ENCODE results near the gene NDUFA12. TPM values are rescaled to one million over a fixed set of nuclear protein-coding genes. Genes with fewer than 3 reads are reported as not detected.
A peak's percentile ranks its signal among the peaks of the same experiment; 100 is the strongest.

NDUFA12 gene
- total RNA-seq, 2 experiments from 2014 or later, result 150 to 156 TPM

- ChIA-PET CTCF (interaction anchor here (0.6 kb wide), 1 partner anchor 109 kb away, joined by 4 read pairs; no protein-coding TSS in a partner anchor), POLR2A (no interaction called here)
- Mint-ChIP-seq H3K27me3 (peaks cover 6% of the 10 kb centered on the region), H3K9me3 (no peaks in the 10 kb centered on the region), H3K27ac (no peak overlapping the region), H3K4me1 (ENCODE audit: low read depth) (no peaks in the 10 kb centered on the region), H3K36me3 (no peaks in the 10 kb centered on the region), H3K4me3 (no peak overlapping the region)
- DNase-seq, result no peak
- intact Hi-C loops (cut with micrococcal nuclease), result no loop called here
Observed at GRCh38 chr12:94954948-94955592, 48.4 kb downstream of the NDUFA12 start.

- Mint-ChIP-seq H3K36me3 (no peaks in the 10 kb centered on the region), H3K4me1 (ENCODE audit: low read depth) (no peaks in the 10 kb centered on the region), H3K4me3 (no peak overlapping the region), H3K27ac (no peak overlapping the region), H3K27me3 (peaks cover 6% of the 10 kb centered on the region), H3K9me3 (no peaks in the 10 kb centered on the region)
- intact Hi-C loops (cut with micrococcal nuclease), result no loop called here
- POLR2A ChIA-PET, result no interaction called here
- CTCF ChIA-PET, result no interaction called here
- DNase-seq, result no peak
Observed at GRCh38 chr12:94954029-94954685, 49.3 kb downstream of the NDUFA12 start.

- no peak for DNase-seq
- Mint-ChIP-seq H3K27ac (no peak overlapping the region), H3K9me3 (no peaks in the 10 kb centered on the region), H3K4me1 (ENCODE audit: low read depth) (no peaks in the 10 kb centered on the region), H3K4me3 (no peak overlapping the region), H3K27me3 (peaks cover 6% of the 10 kb centered on the region), H3K36me3 (no peaks in the 10 kb centered on the region)
- intact Hi-C loops (cut with micrococcal nuclease), result no loop called here
- ChIA-PET CTCF (no interaction called here), POLR2A (no interaction called here)
Observed at GRCh38 chr12:94952325-94952724, 51.2 kb downstream of the NDUFA12 start.

GRCh38 chr12:94951071-94951934, 52.2 kb downstream of the NDUFA12 start:
- no peak overlapping the region for H3K4me3 Mint-ChIP-seq
- no peaks in the 10 kb centered on the region for H3K9me3 Mint-ChIP-seq
- CTCF ChIA-PET, result no interaction called here
- intact Hi-C loops (cut with micrococcal nuclease), result no loop called here
- POLR2A ChIA-PET, result no interaction called here
- H3K4me1 Mint-ChIP-seq (ENCODE audit: low read depth), result no peaks in the 10 kb centered on the region
- no peak overlapping the region for H3K27ac Mint-ChIP-seq
- no peak for DNase-seq
- peaks cover 8% of the 10 kb centered on the region for H3K27me3 Mint-ChIP-seq
- H3K36me3 Mint-ChIP-seq, result no peaks in the 10 kb centered on the region

GRCh38 chr12:94948232-94948810, 55.2 kb downstream of the NDUFA12 start:
- DNase-seq, result no peak
- ChIA-PET POLR2A (no interaction called here), CTCF (no interaction called here)
- peaks cover 2% of the 10 kb centered on the region for H3K9me3 Mint-ChIP-seq
- peaks cover 2% of the 10 kb centered on the region for H3K36me3 Mint-ChIP-seq
- intact Hi-C loops (cut with micrococcal nuclease), result no loop called here
- peaks cover 9% of the 10 kb centered on the region for H3K27me3 Mint-ChIP-seq
- H3K4me1 Mint-ChIP-seq (ENCODE audit: low read depth), result peaks cover 13% of the 10 kb centered on the region
- no peak overlapping the region for H3K27ac Mint-ChIP-seq
- no peak overlapping the region for H3K4me3 Mint-ChIP-seq

GRCh38 chr12:94942663-94943062, 60.8 kb downstream of the NDUFA12 start:
- Mint-ChIP-seq H3K27ac (peak overlapping the region; percentile 63), H3K9me3 (peaks cover 2% of the 10 kb centered on the region), H3K27me3 (peaks cover 4% of the 10 kb centered on the region), H3K4me3 (no peak overlapping the region), H3K36me3 (peaks cover 2% of the 10 kb centered on the region), H3K4me1 (ENCODE audit: low read depth) (peaks cover 39% of the 10 kb centered on the region)
- POLR2A ChIA-PET, result no interaction called here
- DNase-seq, result peak; percentile 43
- intact Hi-C loops (cut with micrococcal nuclease), result loop anchor here (5.0 kb wide), 2 partner anchors 130 to 300 kb away; partner anchors contain the start of gene NR2C1
- CTCF ChIA-PET, result interaction anchor here (0.6 kb wide), 1 partner anchor 57 kb away, joined by 3 read pairs; no protein-coding TSS in a partner anchor

GRCh38 chr12:94941440-94941862, 62.0 kb downstream of the NDUFA12 start:
- CTCF ChIA-PET, result no interaction called here

GRCh38 chr12:94940771-94941170, 62.7 kb downstream of the NDUFA12 start:
- H3K9me3 Mint-ChIP-seq, result peaks cover 2% of the 10 kb centered on the region
- H3K4me3 Mint-ChIP-seq, result no peak overlapping the region
- DNase-seq, result no peak
- intact Hi-C loops (cut with micrococcal nuclease), result loop anchor here (1.0 to 5.0 kb wide), 4 partner anchors 62 to 298 kb away; partner anchors contain the start of genes NDUFA12 and NR2C1
- no peaks in the 10 kb centered on the region for H3K27me3 Mint-ChIP-seq
- H3K4me1 Mint-ChIP-seq (ENCODE audit: low read depth), result peaks cover 39% of the 10 kb centered on the region
- H3K36me3 Mint-ChIP-seq, result peaks cover 2% of the 10 kb centered on the region
- CTCF ChIA-PET, result no interaction called here
- H3K27ac Mint-ChIP-seq, result no peak overlapping the region
- POLR2A ChIA-PET, result no interaction called here

More at GRCh38 chr12:94941440-94941862, 62.0 kb downstream of the NDUFA12 start:
- intact Hi-C loops (cut with micrococcal nuclease), result loop anchor here (1.0 to 5.0 kb wide), 4 partner anchors 61 to 299 kb away; partner anchors contain the start of genes NDUFA12 and NR2C1
- Mint-ChIP-seq H3K4me1 (ENCODE audit: low read depth) (peaks cover 39% of the 10 kb centered on the region), H3K4me3 (no peak overlapping the region), H3K27ac (peak overlapping the region; percentile 63), H3K9me3 (peaks cover 2% of the 10 kb centered on the region), H3K27me3 (peaks cover 2% of the 10 kb centered on the region), H3K36me3 (peaks cover 2% of the 10 kb centered on the region)
- POLR2A ChIA-PET, result no interaction called here
- peak; percentile 82 for DNase-seq

GRCh38 chr12:94938583-94938982, 64.9 kb downstream of the NDUFA12 start:
- Mint-ChIP-seq H3K9me3 (no peaks in the 10 kb centered on the region), H3K4me1 (ENCODE audit: low read depth) (peaks cover 28% of the 10 kb centered on the region), H3K27ac (no peak overlapping the region), H3K36me3 (no peaks in the 10 kb centered on the region), H3K4me3 (no peak overlapping the region), H3K27me3 (no peaks in the 10 kb centered on the region)
- intact Hi-C loops (cut with micrococcal nuclease), result no loop called here
- CTCF ChIA-PET, result no interaction called here
- POLR2A ChIA-PET, result no interaction called here
- no peak for DNase-seq

- H3K4me3 Mint-ChIP-seq, result no peak overlapping the region
- no peaks in the 10 kb centered on the region for H3K36me3 Mint-ChIP-seq
- no peaks in the 10 kb centered on the region for H3K27me3 Mint-ChIP-seq
- no peaks in the 10 kb centered on the region for H3K4me1 Mint-ChIP-seq (ENCODE audit: low read depth)
- ChIA-PET POLR2A (no interaction called here), CTCF (interaction anchor here (0.8 kb wide), 1 partner anchor 34 kb away, joined by 4 read pairs; no protein-coding TSS in a partner anchor)
- no peak for DNase-seq
- H3K9me3 Mint-ChIP-seq, result no peaks in the 10 kb centered on the region
- intact Hi-C loops (cut with micrococcal nuclease), result no loop called here
- H3K27ac Mint-ChIP-seq, result no peak overlapping the region
Observed at GRCh38 chr12:94930772-94931171, 72.7 kb downstream of the NDUFA12 start.

GRCh38 chr12:94930216-94930654, 73.3 kb downstream of the NDUFA12 start:
- Mint-ChIP-seq H3K27ac (no peak overlapping the region), H3K4me1 (ENCODE audit: low read depth) (no peaks in the 10 kb centered on the region), H3K4me3 (no peak overlapping the region), H3K36me3 (no peaks in the 10 kb centered on the region), H3K9me3 (no peaks in the 10 kb centered on the region), H3K27me3 (no peaks in the 10 kb centered on the region)
- intact Hi-C loops (cut with micrococcal nuclease), result no loop called here
- CTCF ChIA-PET, result no interaction called here
- DNase-seq, result no peak
- POLR2A ChIA-PET, result no interaction called here

- Mint-ChIP-seq H3K9me3 (no peaks in the 10 kb centered on the region), H3K4me1 (ENCODE audit: low read depth) (no peaks in the 10 kb centered on the region), H3K4me3 (no peak overlapping the region), H3K27me3 (no peaks in the 10 kb centered on the region), H3K36me3 (no peaks in the 10 kb centered on the region), H3K27ac (no peak overlapping the region)
- ChIA-PET POLR2A (no interaction called here), CTCF (no interaction called here)
- DNase-seq, result no peak
- intact Hi-C loops (cut with micrococcal nuclease), result no loop called here
Observed at GRCh38 chr12:94929780-94930179, 73.7 kb downstream of the NDUFA12 start.

Measured in activated CD4-positive, alpha-beta memory T cell treated with anti-CD3 and anti-CD28 coated beads for 36 hours (primary cell).